ENCODE measurements around the gene RAX2.

RAX2 gene

DNA sequence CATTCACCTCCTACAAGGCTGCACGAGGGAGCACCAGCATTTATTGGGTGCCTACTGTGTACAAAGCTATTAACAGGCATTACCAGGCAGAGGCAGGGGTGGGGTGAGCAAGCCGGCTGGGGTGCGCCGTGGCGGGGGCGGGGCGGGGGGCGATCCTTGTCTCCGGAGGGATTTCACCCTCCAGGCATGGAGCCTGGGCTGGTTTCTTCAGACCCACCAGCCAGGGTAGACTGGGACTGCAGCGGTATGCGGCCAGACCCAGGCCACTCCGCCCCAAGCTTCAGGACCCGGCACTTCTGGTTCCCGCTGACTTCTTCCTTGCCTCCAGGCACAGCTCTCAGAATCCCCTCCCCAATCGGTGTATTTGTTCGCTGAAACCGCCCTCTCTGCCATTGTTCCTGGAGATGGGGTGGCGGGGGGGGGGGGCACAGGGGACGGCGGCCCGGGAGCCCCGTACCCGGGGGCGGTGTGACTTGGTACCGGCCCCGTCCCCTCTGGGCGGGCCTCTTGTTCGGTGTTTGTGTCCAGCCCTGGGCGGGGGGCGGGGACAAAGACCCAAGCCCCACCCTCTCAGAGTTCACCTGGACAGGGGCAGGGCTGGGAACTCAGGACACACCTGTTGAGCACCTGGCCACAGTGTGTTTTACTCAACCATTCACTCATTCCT is 49.5 kb downstream of the RAX2 start:
- no peak for DNase-seq

DNA sequence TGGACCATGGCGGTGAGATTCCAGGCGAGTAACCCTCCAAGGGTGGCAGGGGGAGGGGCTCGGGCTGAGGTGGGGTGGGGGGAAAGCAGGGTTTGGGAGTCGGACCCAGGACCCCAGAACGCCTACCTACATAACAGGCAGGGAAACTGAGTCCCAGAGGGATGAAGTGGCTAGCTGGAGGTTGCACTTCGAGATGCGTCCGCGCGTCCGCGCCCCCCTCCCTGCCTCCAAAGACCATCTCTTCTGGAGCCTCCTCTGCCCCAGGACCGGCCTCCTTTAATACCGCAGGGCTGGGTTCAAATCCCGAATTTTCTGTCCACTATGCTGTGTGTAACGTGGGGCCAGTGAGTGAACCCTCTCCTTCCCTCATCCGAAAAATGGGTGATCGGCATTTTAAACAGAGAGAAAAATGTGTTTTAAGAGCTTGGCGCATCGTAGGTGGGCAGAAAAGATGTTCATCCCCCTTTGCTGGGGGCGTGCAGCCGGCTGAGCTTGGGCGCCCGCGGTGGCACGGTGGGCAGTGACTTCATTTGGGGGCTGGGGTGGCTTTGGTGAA is 50.1 kb downstream of the RAX2 start:
- DNase-seq: no peak

DNA sequence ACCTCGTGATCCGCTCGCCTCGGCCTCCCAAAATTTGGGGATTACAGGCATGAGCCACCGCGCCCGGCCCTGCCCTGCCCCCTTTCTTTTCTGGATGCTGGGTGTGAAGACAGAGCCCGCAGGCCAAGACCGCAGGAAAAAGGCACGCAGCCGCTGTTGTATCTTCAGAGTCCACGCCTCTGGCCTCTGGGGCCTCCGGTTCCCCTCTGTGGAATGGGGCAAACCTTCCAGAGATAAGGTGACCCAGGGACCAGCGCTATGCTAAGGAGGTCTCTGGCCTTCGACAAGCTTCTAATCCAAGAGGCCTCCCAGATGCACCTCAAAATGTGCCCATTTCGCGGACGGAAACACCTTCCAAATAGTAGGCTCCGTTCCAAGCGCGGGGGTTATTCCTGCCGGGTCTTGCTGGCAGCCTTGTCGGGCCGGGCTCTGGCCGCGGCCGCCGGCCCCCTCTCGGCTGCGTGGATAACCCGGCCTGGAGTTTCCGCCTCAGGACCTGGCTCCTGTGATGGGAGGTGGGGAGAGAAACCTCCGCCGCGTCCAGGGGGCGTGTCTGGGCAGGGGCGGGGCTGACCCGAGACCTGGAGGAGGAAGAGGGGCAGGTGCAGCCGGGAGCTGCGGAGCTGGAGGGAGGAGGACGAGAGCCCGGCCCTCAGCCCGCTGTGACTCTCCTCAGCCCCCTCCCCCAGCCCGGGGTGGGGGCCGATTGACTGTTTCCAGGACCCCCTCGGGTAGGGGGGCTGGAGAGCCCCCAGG is 50.7 kb downstream of the RAX2 start:
- DNase-seq: peak; percentile 83

DNA sequence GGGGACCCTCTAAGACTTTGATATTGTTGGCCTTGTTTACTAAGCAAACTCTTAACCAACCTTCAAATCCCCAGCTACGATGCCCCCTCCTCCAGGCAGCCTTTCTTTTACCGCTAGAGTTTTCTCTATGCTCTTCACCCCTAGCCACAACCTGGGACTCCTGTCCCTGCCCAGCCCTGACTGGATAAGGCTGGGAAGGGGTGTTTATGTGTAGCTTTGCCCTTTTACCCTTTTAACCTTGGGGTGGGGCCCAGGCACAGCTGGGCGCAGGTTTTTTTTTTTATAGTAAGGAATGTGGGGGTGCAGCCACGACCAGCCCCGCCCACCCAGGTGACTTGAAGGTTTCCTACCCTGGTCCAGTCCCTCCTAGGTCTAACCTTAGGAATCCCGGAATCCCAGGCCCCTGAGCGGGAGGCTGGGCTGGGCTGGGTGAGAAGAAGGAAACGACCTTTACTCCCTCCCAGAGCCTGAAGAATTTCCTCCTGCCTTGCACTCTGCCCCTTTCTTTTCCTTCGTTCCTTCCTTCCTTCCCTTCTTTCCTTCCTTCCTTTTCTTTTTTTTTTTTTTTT is 51.6 kb downstream of the RAX2 start:
- DNase-seq: no peak

DNA sequence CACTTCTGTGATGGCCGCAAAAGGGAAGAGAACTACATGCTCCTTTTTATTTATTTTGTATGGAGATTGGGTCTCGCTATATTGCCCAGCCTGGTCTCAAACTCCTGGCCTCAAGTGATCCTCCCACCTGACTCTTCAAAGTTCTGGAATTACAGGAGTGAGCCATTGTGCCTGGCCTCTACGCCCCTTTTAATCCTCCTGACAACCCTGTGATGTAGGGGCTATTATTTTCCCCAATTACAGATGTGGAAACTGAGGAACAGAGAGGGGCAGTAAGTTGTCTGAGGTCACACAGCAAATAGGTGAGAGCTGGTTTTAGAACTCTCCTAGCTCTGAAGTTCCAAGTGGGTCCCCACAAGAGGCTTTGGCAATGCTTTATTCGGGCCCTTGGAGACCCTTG is 52.2 kb downstream of the RAX2 start:
- no peak for DNase-seq

Measured in GDM1 (cell line).